ENCODE results near the gene FERMT2.

Gene FERMT2

GRCh38 chr14:52821805-52822250, 129.0 kb downstream of the FERMT2 start:
- DNase-seq (ENCODE audit: low spot score), result no peak

- DNase-seq (ENCODE audit: low spot score), result no peak
Observed at GRCh38 chr14:52808101-52808500, 142.7 kb downstream of the FERMT2 start.

All from LoVo (cell line).